Measurements from ENCODE around the gene TMBIM1.

GRCh38 chr2:218332920-218333645 is 40.8 kb upstream of the TMBIM1 start:
- TF ChIP-seq POLR2AphosphoS5 (IDR thresholded peaks at IDR 0.05; ENCODE audit: low read depth, low read length) (no peak), CTCF (IDR thresholded peaks at IDR 0.05) (no peak)
